ENCODE measurements around the gene FANK1. TPM values are rescaled to one million over a fixed set of nuclear protein-coding genes. Genes with fewer than 3 reads are reported as not detected.
"Not testable (repeated sequence)": the region's sequence is repeated elsewhere in the genome, so short reads cannot be mapped to it uniquely, and the experiment has no call there.

The FANK1 gene
- total RNA-seq (under 1 TPM; 0.44 to 0.66 TPM), polyA plus RNA-seq (not detected)

DNA sequence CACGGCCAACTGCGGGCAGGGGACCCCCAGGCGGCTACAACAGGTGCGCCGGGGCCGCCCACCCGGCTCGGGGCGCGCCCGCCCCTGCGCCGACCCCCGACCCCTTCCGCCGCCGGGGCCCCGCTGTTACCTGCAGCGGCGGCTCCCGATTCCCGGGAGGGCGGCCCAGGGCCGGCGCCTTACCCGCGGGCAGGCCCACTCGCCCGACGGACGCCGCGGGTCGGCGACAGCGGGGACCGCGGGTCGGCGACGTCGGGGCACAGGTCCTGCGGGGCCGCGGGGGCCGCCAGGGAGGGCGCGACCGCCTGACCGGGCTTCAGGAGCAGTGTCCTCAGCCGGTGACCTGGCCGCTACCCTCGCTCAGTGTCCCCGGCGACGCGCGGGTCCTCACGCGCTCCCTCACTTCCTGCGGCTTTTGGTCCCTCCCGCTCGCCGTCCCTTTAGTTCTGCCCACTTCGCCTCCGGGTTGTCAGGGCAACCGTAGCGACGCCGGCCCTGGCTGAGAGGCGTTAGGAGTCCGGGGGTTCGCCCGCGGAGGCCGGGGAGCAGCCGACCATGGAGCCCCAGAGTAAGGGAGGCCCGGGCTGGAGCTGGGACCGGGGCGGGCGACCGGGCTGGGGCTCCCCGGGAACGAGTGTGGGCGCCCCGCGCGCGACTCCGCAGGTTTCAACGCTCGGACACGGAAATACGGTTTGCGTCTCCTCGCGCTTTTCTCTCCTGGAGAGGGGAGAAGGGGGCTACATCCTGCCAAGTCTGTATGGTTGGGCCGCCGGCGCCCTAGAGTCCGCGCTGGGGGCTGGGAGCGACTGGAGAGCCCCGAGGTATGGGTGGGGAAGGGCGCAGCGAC lies at the start of gene FANK1:
TSS of gene FANK1 (plus strand) at position 477 of the 847 bp plus-strand sequence. CDS start at position 556, 79 bp downstream.
- POLR2A ChIA-PET; H3K4me1 ChIP-seq (ENCODE audit: insufficient read depth, low read length); H3K27me3 ChIP-seq (ENCODE audit: insufficient read depth, low read length, poor library complexity, severe bottlenecking); H3K9me3 ChIP-seq (ENCODE audit: low read length); CTCF ChIA-PET; H3K36me3 Mint-ChIP-seq; H3K36me3 ChIP-seq (ENCODE audit: insufficient read depth, low read length); H3K27ac ChIP-seq (ENCODE audit: low read depth, low read length); H3K9me3 Mint-ChIP-seq: not testable (repeated sequence)
- peaks cover 12 to 20% (median 16%) of the 10 kb centered on the region in 3 donors for H3K4me1 Mint-ChIP-seq
- H3K27ac Mint-ChIP-seq, result peak within 1 kb of the TSS; percentile 68 to 86 (median 81)
- peak; percentile 37 to 82 (median 70) for DNase-seq
- H3K4me3 Mint-ChIP-seq, result peak within 1 kb of the TSS; percentile 86 to 93 (median 91)
- H3K4me3 ChIP-seq (ENCODE audit: low read length), result peak within 1 kb of the TSS; percentile 50
- peaks cover 17 to 38% of the 10 kb centered on the region in 2 donors for H3K27me3 Mint-ChIP-seq

GRCh38 chr10:125846894-125847293 lies 49.5 kb upstream of the FANK1 start:
- CTCF ChIA-PET, result no interaction called here
- Histone ChIP-seq H3K4me3 (ENCODE audit: low read length) (no peak overlapping the region), H3K36me3 (ENCODE audit: insufficient read depth, low read length) (no peaks in the 10 kb centered on the region), H3K27ac (ENCODE audit: low read depth, low read length) (no peak overlapping the region), H3K4me1 (ENCODE audit: insufficient read depth, low read length) (no peaks in the 10 kb centered on the region), H3K27me3 (ENCODE audit: insufficient read depth, low read length, poor library complexity, severe bottlenecking) (no peaks in the 10 kb centered on the region), H3K9me3 (ENCODE audit: low read length) (no peaks in the 10 kb centered on the region)
- POLR2A ChIA-PET, result no interaction called here
- Mint-ChIP-seq H3K4me1 (peaks cover 0 to 4% (median 0%) of the 10 kb centered on the region in 3 donors), H3K9me3 (no peaks in the 10 kb centered on the region), H3K4me3 (no peak overlapping the region), H3K27ac (peak overlapping the region in 1 of 8 donors; percentile 82), H3K36me3 (peaks cover 3 to 52% (median 8%) of the 10 kb centered on the region in 3 donors), H3K27me3 (no peaks in the 10 kb centered on the region)
- no peak for DNase-seq

- H3K36me3 ChIP-seq (ENCODE audit: insufficient read depth, low read length), result no peaks in the 10 kb centered on the region
- POLR2A ChIA-PET, result no interaction called here
- CTCF ChIA-PET, result no interaction called here
- H3K4me3 ChIP-seq (ENCODE audit: low read length), result no peak overlapping the region
- Mint-ChIP-seq H3K9me3 (no peaks in the 10 kb centered on the region), H3K27ac (no peak overlapping the region), H3K27me3 (no peaks in the 10 kb centered on the region), H3K36me3 (peaks cover 3 to 55% (median 8%) of the 10 kb centered on the region in 3 donors), H3K4me1 (peaks cover 0 to 4% (median 0%) of the 10 kb centered on the region in 3 donors), H3K4me3 (no peak overlapping the region)
- no peaks in the 10 kb centered on the region for H3K9me3 ChIP-seq (ENCODE audit: low read length)
- H3K4me1 ChIP-seq (ENCODE audit: insufficient read depth, low read length), result no peaks in the 10 kb centered on the region
- no peak for DNase-seq
- H3K27ac ChIP-seq (ENCODE audit: low read depth, low read length), result no peak overlapping the region
- H3K27me3 ChIP-seq (ENCODE audit: insufficient read depth, low read length, poor library complexity, severe bottlenecking), result no peaks in the 10 kb centered on the region
Measured at GRCh38 chr10:125848371-125848770, 48.0 kb upstream of the FANK1 start.

DNA sequence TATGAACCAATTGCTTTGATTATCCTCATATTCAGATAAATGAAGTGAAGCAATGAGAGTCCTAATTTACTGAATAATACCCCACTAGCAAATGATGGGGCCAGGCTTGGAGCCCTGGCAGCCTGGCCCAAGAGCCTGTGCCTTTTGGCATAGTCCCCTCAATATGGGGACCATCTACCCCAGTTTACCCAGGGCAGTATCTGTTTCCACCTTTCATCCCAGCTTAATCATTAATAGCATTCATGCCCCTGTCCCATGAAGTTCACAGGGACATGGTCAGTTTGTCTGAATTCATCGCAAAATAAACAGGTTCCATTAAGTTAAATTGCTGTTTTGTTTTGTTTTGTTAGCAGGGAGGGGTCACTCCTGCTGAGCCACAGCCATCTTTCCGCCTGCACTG lies 47.5 kb upstream of the FANK1 start:
- CTCF ChIA-PET, result no interaction called here
- H3K4me1 ChIP-seq (ENCODE audit: insufficient read depth, low read length), result no peaks in the 10 kb centered on the region
- H3K4me3 Mint-ChIP-seq, result no peak overlapping the region

GRCh38 chr10:125849448-125849847 lies 46.9 kb upstream of the FANK1 start:
- H3K4me1 Mint-ChIP-seq, result peaks cover 0 to 4% (median 0%) of the 10 kb centered on the region in 3 donors
- CTCF ChIA-PET, result no interaction called here
- H3K36me3 Mint-ChIP-seq, result peaks cover 3 to 55% (median 8%) of the 10 kb centered on the region in 3 donors
- no peaks in the 10 kb centered on the region for H3K27me3 Mint-ChIP-seq
- H3K9me3 ChIP-seq (ENCODE audit: low read length), result no peaks in the 10 kb centered on the region
- no peak for DNase-seq
- H3K4me3 Mint-ChIP-seq, result no peak overlapping the region
- H3K4me3 ChIP-seq (ENCODE audit: low read length), result no peak overlapping the region
- no peak overlapping the region for H3K27ac Mint-ChIP-seq
- no peaks in the 10 kb centered on the region for H3K36me3 ChIP-seq (ENCODE audit: insufficient read depth, low read length)
- H3K27me3 ChIP-seq (ENCODE audit: insufficient read depth, low read length, poor library complexity, severe bottlenecking), result no peaks in the 10 kb centered on the region
- no peak overlapping the region for H3K27ac ChIP-seq (ENCODE audit: low read depth, low read length)
- H3K9me3 Mint-ChIP-seq, result no peaks in the 10 kb centered on the region
- H3K4me1 ChIP-seq (ENCODE audit: insufficient read depth, low read length), result no peaks in the 10 kb centered on the region
- POLR2A ChIA-PET, result no interaction called here

More for the DNA sequence above, 47.5 kb upstream of the FANK1 start:
- no peak for DNase-seq
- Mint-ChIP-seq H3K4me1 (peaks cover 0 to 4% (median 0%) of the 10 kb centered on the region in 3 donors), H3K36me3 (peaks cover 3 to 58% (median 8%) of the 10 kb centered on the region in 3 donors), H3K27ac (peak overlapping the region in 1 of 8 donors; percentile 78), H3K27me3 (no peaks in the 10 kb centered on the region), H3K9me3 (no peaks in the 10 kb centered on the region)
- POLR2A ChIA-PET, result no interaction called here
- Histone ChIP-seq H3K4me3 (ENCODE audit: low read length) (no peak overlapping the region), H3K27ac (ENCODE audit: low read depth, low read length) (no peak overlapping the region), H3K9me3 (ENCODE audit: low read length) (no peaks in the 10 kb centered on the region), H3K36me3 (ENCODE audit: insufficient read depth, low read length) (no peaks in the 10 kb centered on the region), H3K27me3 (ENCODE audit: insufficient read depth, low read length, poor library complexity, severe bottlenecking) (no peaks in the 10 kb centered on the region)

DNA sequence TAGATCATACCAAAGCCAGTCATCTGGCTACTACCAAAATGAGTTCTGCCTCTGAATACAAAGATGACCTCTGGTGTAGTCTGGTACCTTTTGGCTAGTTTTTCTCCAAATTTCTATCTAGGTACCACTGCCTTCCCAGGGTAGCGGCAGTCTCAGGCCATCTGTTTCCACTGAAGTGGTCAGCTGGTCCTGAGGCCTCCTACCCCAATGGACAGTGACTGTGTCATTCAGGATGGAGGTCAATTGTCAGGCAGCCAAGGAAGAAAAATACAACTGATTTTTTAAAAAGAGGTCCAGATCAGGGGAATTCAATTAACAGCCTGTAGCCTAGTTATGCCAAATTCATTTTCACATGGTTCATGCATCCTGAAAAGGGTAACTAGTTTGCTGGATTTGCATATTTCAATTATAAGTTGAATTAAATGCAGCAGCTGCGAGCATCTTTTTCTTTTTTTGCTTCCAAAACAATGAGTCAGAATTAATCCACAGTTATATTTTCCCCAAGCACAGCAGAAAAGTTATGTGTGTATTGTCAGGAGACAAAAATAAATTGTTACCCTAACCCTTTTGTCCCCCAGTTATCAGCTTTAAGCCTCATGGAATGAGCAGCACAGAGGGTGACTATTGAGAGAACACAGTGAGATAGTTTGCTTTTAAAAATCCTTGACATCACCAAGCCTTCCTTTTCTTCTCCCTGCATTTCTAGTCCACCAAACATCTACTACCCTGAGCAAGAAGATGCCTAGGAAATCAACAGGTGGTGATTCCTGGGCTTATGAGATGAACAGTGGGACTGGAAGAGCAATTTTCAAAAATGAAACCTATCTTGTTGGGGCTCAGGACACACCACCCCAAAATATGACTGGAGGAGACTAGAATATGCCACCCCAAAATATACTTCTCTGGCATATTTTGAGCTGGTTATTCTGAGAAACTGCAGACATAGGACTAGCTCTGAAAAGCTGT lies 45.3 kb upstream of the FANK1 start:
- ChIA-PET POLR2A (no interaction called here), CTCF (no interaction called here)
- H3K27ac ChIP-seq (ENCODE audit: low read depth, low read length), result no peak overlapping the region
- H3K36me3 ChIP-seq (ENCODE audit: insufficient read depth, low read length), result no peaks in the 10 kb centered on the region
- Mint-ChIP-seq H3K4me3 (no peak overlapping the region), H3K27me3 (no peaks in the 10 kb centered on the region), H3K36me3 (peaks cover 3 to 53% (median 8%) of the 10 kb centered on the region in 3 donors), H3K27ac (peak overlapping the region in 2 of 8 donors; percentile 15 to 38), H3K9me3 (no peaks in the 10 kb centered on the region), H3K4me1 (peaks cover 0 to 4% (median 0%) of the 10 kb centered on the region in 3 donors)
- no peaks in the 10 kb centered on the region for H3K27me3 ChIP-seq (ENCODE audit: insufficient read depth, low read length, poor library complexity, severe bottlenecking)
- no peak overlapping the region for H3K4me3 ChIP-seq (ENCODE audit: low read length)
- no peak for DNase-seq
- H3K9me3 ChIP-seq (ENCODE audit: low read length), result no peaks in the 10 kb centered on the region
- H3K4me1 ChIP-seq (ENCODE audit: insufficient read depth, low read length), result no peaks in the 10 kb centered on the region

GRCh38 chr10:125852487-125852886 lies 43.9 kb upstream of the FANK1 start:
- Histone ChIP-seq H3K9me3 (ENCODE audit: low read length) (no peaks in the 10 kb centered on the region), H3K27ac (ENCODE audit: low read depth, low read length) (no peak overlapping the region)

More at GRCh38 chr10:125852487-125852886, 43.9 kb upstream of the FANK1 start:
- Mint-ChIP-seq H3K36me3 (peaks cover 3 to 44% (median 6%) of the 10 kb centered on the region in 3 donors), H3K4me1 (peaks cover 0 to 4% (median 0%) of the 10 kb centered on the region in 3 donors), H3K4me3 (no peak overlapping the region), H3K9me3 (no peaks in the 10 kb centered on the region), H3K27ac (no peak overlapping the region), H3K27me3 (no peaks in the 10 kb centered on the region)
- POLR2A ChIA-PET, result no interaction called here
- Histone ChIP-seq H3K36me3 (ENCODE audit: insufficient read depth, low read length) (no peaks in the 10 kb centered on the region), H3K4me3 (ENCODE audit: low read length) (no peak overlapping the region), H3K27me3 (ENCODE audit: insufficient read depth, low read length, poor library complexity, severe bottlenecking) (no peaks in the 10 kb centered on the region), H3K4me1 (ENCODE audit: insufficient read depth, low read length) (no peaks in the 10 kb centered on the region)
- no peak for DNase-seq
- CTCF ChIA-PET, result no interaction called here

All from CD8-positive, alpha-beta memory T cell (primary cell).